Keratinocyte (primary cell): ENCODE measurements around the gene S100A13.

ENCODE experiments used
- CTCF ChIP-seq, 3 experiments: IDR thresholded peaks in 1 of 3; conservative IDR thresholded peaks in 1 of 3; optimal IDR thresholded peaks in 1 of 3; 2 replicates in 2 of 3; 3 replicates in 1 of 3; pipeline versions ENCODE3 to v1.5.1; 2011; ENCODE audit warnings: low read length in 3 of 3, mild to moderate bottlenecking in 3 of 3, moderate library complexity in 2 of 3, control low read depth in 1 of 3, inconsistent platforms in 1 of 3; ENCODE audit not compliant: insufficient read depth in 2 of 3; ENCODE audit errors: extremely low read depth in 1 of 3
- EZH2 ChIP-seq: IDR thresholded peaks from one replicate; pipeline ENCODE4 v1.6.1; 2012; ENCODE audit warnings: inconsistent platforms, mild to moderate bottlenecking, low read length, moderate library complexity

- TF ChIP-seq CTCF (optimal IDR thresholded peaks at IDR 0.05 in 1 of 3, IDR thresholded peaks at IDR 0.05 in 1 of 3, conservative IDR thresholded peaks at IDR 0.05 in 1 of 3; ENCODE audit: extremely low read depth in 1 of 3, insufficient read depth in 2 of 3, low read length in 3 of 3) (no peak), EZH2 (no peak)
Observed at GRCh38 chr1:153639280-153639679, 12.0 kb upstream of the S100A13 start.
